Mesenchymal stem cell (in vitro differentiated cells and primary cell): Measurements from ENCODE around the gene GPSM1.
A peak's percentile ranks its signal among the peaks of the same experiment; 100 is the strongest.

Experiments
- DNase-seq: peaks from one replicate; pipeline ENCODE4 v3.0.0-alpha.2; 2013
- H2AFZ ChIP-seq: one replicate; pipeline ENCODE4 v1.6.1; 2013; ENCODE audit warnings: low read depth, mild to moderate bottlenecking, control low read depth, inconsistent platforms, low read length, moderate library complexity
- H2AK5ac ChIP-seq: 2 replicates; pipeline ENCODE4 v1.6.1; 2013; ENCODE audit warnings: low read length, moderate library complexity, mild to moderate bottlenecking, inconsistent platforms; ENCODE audit not compliant: severe bottlenecking
- H2BK120ac ChIP-seq: one replicate; pipeline ENCODE4 v1.6.1; 2013; ENCODE audit warnings: low read depth, mild to moderate bottlenecking, inconsistent platforms, low read length, moderate library complexity
- H2BK12ac ChIP-seq, 2 experiments: one replicate each; pipeline ENCODE4 v1.6.1; 2013; ENCODE audit warnings: inconsistent platforms in 2 of 2, low read length in 2 of 2, mild to moderate bottlenecking in 2 of 2, moderate library complexity in 2 of 2, control low read depth in 1 of 2
- H2BK15ac ChIP-seq: one replicate; pipeline ENCODE4 v1.6.1; 2013; ENCODE audit warnings: mild to moderate bottlenecking, low read depth, inconsistent platforms; ENCODE audit not compliant: poor library complexity, severe bottlenecking
- H2BK5ac ChIP-seq: 2 replicates; pipeline ENCODE4 v1.6.1; 2013; ENCODE audit warnings: low read depth, mild to moderate bottlenecking, low read length, control low read depth, inconsistent platforms; ENCODE audit not compliant: poor library complexity, severe bottlenecking
- H3K14ac ChIP-seq, 2 experiments: one replicate each; pipeline ENCODE4 v1.6.1; 2013; ENCODE audit warnings: inconsistent platforms in 2 of 2, low read length in 2 of 2, control low read depth in 1 of 2, mild to moderate bottlenecking in 1 of 2, moderate library complexity in 1 of 2
- H3K18ac ChIP-seq, 2 experiments: one replicate each; pipeline ENCODE4 v1.6.1; 2013; ENCODE audit warnings: inconsistent platforms in 2 of 2, low read length in 2 of 2, control low read depth in 1 of 2, low read depth in 1 of 2, mild to moderate bottlenecking in 1 of 2
- H3K23ac ChIP-seq, 2 experiments: one replicate each; pipeline ENCODE4 v1.6.1; 2013; ENCODE audit warnings: inconsistent platforms in 2 of 2, low read length in 2 of 2, mild to moderate bottlenecking in 2 of 2, moderate library complexity in 2 of 2, control low read depth in 1 of 2
- H3K27ac ChIP-seq: 2 replicates; pipeline ENCODE4 v1.5.1; 2013; ENCODE audit warnings: mild to moderate bottlenecking, moderate library complexity, low read length, control low read depth, inconsistent platforms; ENCODE audit not compliant: poor library complexity, severe bottlenecking
- H3K27me3 ChIP-seq, 2 experiments: 2 replicates each; pipeline versions ENCODE4 v1.6.1 to v1.7.0; 2013; ENCODE audit warnings: low read length in 2 of 2, mild to moderate bottlenecking in 2 of 2, moderate library complexity in 2 of 2, control low read depth in 1 of 2, inconsistent platforms in 1 of 2; ENCODE audit not compliant: control insufficient read depth in 1 of 2, insufficient read depth in 1 of 2
- H3K36me3 ChIP-seq, 2 experiments: 2 replicates each; pipeline versions ENCODE4 v1.6.1 to v1.7.0; 2013; ENCODE audit warnings: low read length in 2 of 2, control low read depth in 1 of 2, inconsistent platforms in 1 of 2, low read depth in 1 of 2, mild to moderate bottlenecking in 1 of 2; ENCODE audit not compliant: insufficient read depth in 2 of 2, control insufficient read depth in 1 of 2
- H3K4ac ChIP-seq, 2 experiments: one replicate each; pipeline ENCODE4 v1.6.1; 2013; ENCODE audit warnings: inconsistent platforms in 2 of 2, low read length in 2 of 2, mild to moderate bottlenecking in 2 of 2, moderate library complexity in 2 of 2, control low read depth in 1 of 2, low read depth in 1 of 2
- H3K4me1 ChIP-seq: 2 replicates; pipeline ENCODE4 v1.6.1; 2013; ENCODE audit warnings: low read depth, low read length, control low read depth; ENCODE audit not compliant: control insufficient read depth, insufficient read depth
- H3K4me2 ChIP-seq: 2 replicates; pipeline ENCODE4 v1.6.1; 2013; ENCODE audit warnings: low read length, mild to moderate bottlenecking, inconsistent platforms; ENCODE audit not compliant: poor library complexity, severe bottlenecking
- H3K4me3 ChIP-seq, 2 experiments: 2 replicates each; pipeline versions ENCODE4 v1.5.1 to v1.7.0; 2013; ENCODE audit warnings: low read length in 2 of 2, mild to moderate bottlenecking in 2 of 2, control low read depth in 1 of 2, low read depth in 1 of 2; ENCODE audit not compliant: insufficient read depth in 1 of 2
- H3K79me1 ChIP-seq: replicated peaks from 2 replicates; pipeline ENCODE4 v1.6.1; 2013; ENCODE audit warnings: mild to moderate bottlenecking, control low read depth, low read length, inconsistent platforms; ENCODE audit not compliant: poor library complexity, severe bottlenecking
- H3K9ac ChIP-seq: 2 replicates; pipeline ENCODE4 v1.7.0; 2013; ENCODE audit warnings: mild to moderate bottlenecking, low read length, moderate library complexity
- H3K9me3 ChIP-seq: 2 replicates; pipeline ENCODE4 v1.7.0; 2013; ENCODE audit warnings: mild to moderate bottlenecking, low read length; ENCODE audit not compliant: control insufficient read depth
- H4K8ac ChIP-seq: one replicate; pipeline ENCODE4 v1.6.1; 2013; ENCODE audit warnings: inconsistent platforms, mild to moderate bottlenecking, low read length, moderate library complexity
- H4K91ac ChIP-seq: one replicate; pipeline ENCODE4 v1.6.1; 2013; ENCODE audit warnings: mild to moderate bottlenecking, low read length, inconsistent platforms
- WGBS: methylation state at CpG from one replicate; pipeline ENCODE4 v1.1.7; 2013; ENCODE audit warnings: mixed read lengths; 5-methylcytosine and 5-hydroxymethylcytosine counted together

Gene GPSM1

GRCh38 chr9:136328622-136329041, 1.3 kb downstream of the GPSM1 start:
- H4K91ac ChIP-seq = peak overlapping the region; percentile 91
- peak overlapping the region; percentile 76 to 79 for H3K18ac ChIP-seq
- peak overlapping the region in 1 of 2 experiments; percentile 16 for H3K23ac ChIP-seq
- peaks cover 0 to 6% of the 10 kb centered on the region in 2 experiments for H3K27me3 ChIP-seq
- H2BK120ac ChIP-seq = no peak overlapping the region
- peak overlapping the region; percentile 91 for H3K9ac ChIP-seq
- peak overlapping the region; percentile 66 for H3K4me2 ChIP-seq
- H3K79me1 ChIP-seq = peaks cover 14% of the 10 kb centered on the region
- no peak overlapping the region for H2AFZ ChIP-seq
- peak overlapping the region; percentile 40 for H3K27ac ChIP-seq
- peak overlapping the region in 1 of 2 experiments; percentile 90 for H3K14ac ChIP-seq
- H3K4ac ChIP-seq = peak overlapping the region; percentile 84 to 90
- peak; percentile 57 for DNase-seq
- H2BK15ac ChIP-seq = no peak overlapping the region
- no peak overlapping the region for H2AK5ac ChIP-seq
- H3K4me3 ChIP-seq = peak overlapping the region; percentile 75 to 96
- H3K4me1 ChIP-seq = peaks cover 70% of the 10 kb centered on the region
- H2BK12ac ChIP-seq = peak overlapping the region in 1 of 2 experiments; percentile 48
- 9% methylated on average over 15 of the region's 15 CpGs for WGBS
- H2BK5ac ChIP-seq = no peak overlapping the region
- H4K8ac ChIP-seq = no peak overlapping the region
- H3K36me3 ChIP-seq = peaks cover 0 to 40% of the 10 kb centered on the region in 2 experiments
- H3K9me3 ChIP-seq = no peaks in the 10 kb centered on the region

- Histone ChIP-seq H3K4me2 (peak overlapping the region; percentile 66), H3K4me3 (peak overlapping the region; percentile 75 to 96), H3K36me3 (peaks cover 0 to 46% of the 10 kb centered on the region in 2 experiments), H2AK5ac (peak overlapping the region; percentile 33), H3K9me3 (no peaks in the 10 kb centered on the region), H3K18ac (peak overlapping the region; percentile 24 to 79), H3K23ac (no peak overlapping the region), H2AFZ (no peak overlapping the region), H4K8ac (no peak overlapping the region), H3K79me1 (peaks cover 18% of the 10 kb centered on the region), H2BK15ac (no peak overlapping the region), H4K91ac (peak overlapping the region; percentile 86), H3K27me3 (peaks cover 0 to 3% of the 10 kb centered on the region in 2 experiments), H3K4me1 (peaks cover 75% of the 10 kb centered on the region), H3K14ac (peak overlapping the region in 1 of 2 experiments; percentile 90), H3K27ac (peak overlapping the region; percentile 40), H2BK5ac (no peak overlapping the region), H3K4ac (peak overlapping the region; percentile 48 to 90), H3K9ac (peak overlapping the region; percentile 91), H2BK12ac (peak overlapping the region in 1 of 2 experiments; percentile 25), H2BK120ac (no peak overlapping the region)
- DNase-seq = no peak
- WGBS = 82% methylated on average over 19 of the region's 19 CpGs
Observed at GRCh38 chr9:136329211-136329627, 1.9 kb downstream of the GPSM1 start.

- Histone ChIP-seq H2BK5ac (no peak overlapping the region), H3K9ac (peak overlapping the region; percentile 91), H2BK120ac (no peak overlapping the region), H3K4ac (peak overlapping the region in 1 of 2 experiments; percentile 48), H3K9me3 (no peaks in the 10 kb centered on the region), H3K36me3 (peaks cover 0 to 52% of the 10 kb centered on the region in 2 experiments), H2BK12ac (peak overlapping the region in 1 of 2 experiments; percentile 29), H4K91ac (peak overlapping the region; percentile 86), H3K79me1 (peaks cover 19% of the 10 kb centered on the region), H2AFZ (no peak overlapping the region), H3K27ac (peak overlapping the region; percentile 40), H3K4me3 (peak overlapping the region in 1 of 2 experiments; percentile 96), H3K4me2 (peak overlapping the region; percentile 66), H4K8ac (no peak overlapping the region), H3K4me1 (peaks cover 81% of the 10 kb centered on the region), H3K18ac (no peak overlapping the region), H2AK5ac (no peak overlapping the region), H3K27me3 (no peaks in the 10 kb centered on the region), H3K14ac (no peak overlapping the region), H3K23ac (no peak overlapping the region), H2BK15ac (no peak overlapping the region)
- WGBS = 95% methylated on average over 22 of the region's 23 CpGs
- DNase-seq = no peak
Observed at GRCh38 chr9:136329636-136330405, 2.5 kb downstream of the GPSM1 start.

- no peak overlapping the region for H2BK15ac ChIP-seq
- H3K9ac ChIP-seq = no peak overlapping the region
- no peak overlapping the region for H2AFZ ChIP-seq
- no peak overlapping the region for H3K27ac ChIP-seq
- peak overlapping the region; percentile 52 for H4K91ac ChIP-seq
- H3K14ac ChIP-seq = no peak overlapping the region
- DNase-seq = no peak
- no peaks in the 10 kb centered on the region for H3K9me3 ChIP-seq
- peaks cover 84% of the 10 kb centered on the region for H3K4me1 ChIP-seq
- H3K27me3 ChIP-seq = no peaks in the 10 kb centered on the region
- H3K4me2 ChIP-seq = peak overlapping the region; percentile 2
- no peak overlapping the region for H3K23ac ChIP-seq
- no peak overlapping the region for H3K18ac ChIP-seq
- WGBS = 93% methylated on average over 14 of the region's 14 CpGs
- H2BK5ac ChIP-seq = no peak overlapping the region
- H2BK120ac ChIP-seq = no peak overlapping the region
- no peak overlapping the region for H2AK5ac ChIP-seq
- H3K4ac ChIP-seq = no peak overlapping the region
- H3K79me1 ChIP-seq = peaks cover 20% of the 10 kb centered on the region
- peak overlapping the region in 1 of 2 experiments; percentile 29 for H2BK12ac ChIP-seq
- peaks cover 0 to 59% of the 10 kb centered on the region in 2 experiments for H3K36me3 ChIP-seq
- no peak overlapping the region for H4K8ac ChIP-seq
- H3K4me3 ChIP-seq = no peak overlapping the region
Observed at GRCh38 chr9:136330406-136330990, 3.2 kb downstream of the GPSM1 start.
